Esophagus muscularis mucosa (tissue), 4 donors: ENCODE results near the gene ASB14. TPM values are rescaled to one million over a fixed set of nuclear protein-coding genes. Genes with fewer than 3 reads are reported as not detected.
A peak's percentile ranks its signal among the peaks of the same experiment; 100 is the strongest.

Source experiments
- DNase-seq: peaks from one replicate; pipeline ENCODE4 v3.0.0-alpha.2; 2017; ENCODE audit errors: extremely low spot score
- H3K27ac ChIP-seq, 4 donors: fragments of 200-600 bp; sonication (generic); replicated peaks in 1 of 4; 1 replicate in 3 of 4; 2 replicates in 1 of 4; pipeline ENCODE4 v1.5.1; 2016 to 2019; ENCODE audit warnings: mild to moderate bottlenecking in 1 of 4
- H3K27me3 ChIP-seq, 4 donors: fragments of 200-600 bp; sonication (generic); one replicate each; pipeline versions ENCODE4 v1.5.1 to v1.6.0; 2016 to 2019
- H3K36me3 ChIP-seq, 4 donors: fragments of 200-600 bp; sonication (generic); one replicate each; pipeline ENCODE4 v1.5.1; 2016 to 2019
- H3K4me1 ChIP-seq, 4 donors: fragments of 200-600 bp; sonication (generic); one replicate each; pipeline ENCODE4 v1.5.1; 2016 to 2019
- H3K4me3 ChIP-seq, 4 donors: fragments of 200-600 bp; sonication (generic); 1 replicate in 2 of 4; 2 replicates in 2 of 4; pipeline ENCODE4 v1.5.1; 2016 to 2019; ENCODE audit warnings: mild to moderate bottlenecking in 4 of 4, moderate library complexity in 1 of 4
- H3K9me3 ChIP-seq, 4 donors: fragments of 200-600 bp; sonication (generic); 1 replicate in 3 of 4; 2 replicates in 1 of 4; pipeline ENCODE4 v1.5.1; 2016 to 2019
- CTCF ChIP-seq, 3 experiments: fragments of 200-600 bp in 2 of 3; fragments of 450-650 bp in 1 of 3; sonication (generic) in 2 of 3; IDR thresholded peaks; one replicate each; pipeline ENCODE4 v1.5.1; 2017 to 2019; ENCODE audit warnings: antibody characterized with exemption in 3 of 3, mild to moderate bottlenecking in 2 of 3, moderate library complexity in 1 of 3
- EP300 ChIP-seq: sonication (generic); formaldehyde crosslinking; IDR thresholded peaks from one replicate; pipeline ENCODE4 v1.6.1; 2017; ENCODE audit warnings: antibody characterized with exemption
- POLR2A ChIP-seq: fragments of 450-650 bp; IDR thresholded peaks from one replicate; pipeline ENCODE4 v1.6.1; 2017; ENCODE audit warnings: antibody characterized with exemption, moderate library complexity, mild to moderate bottlenecking, low read depth
- POLR2AphosphoS5 ChIP-seq, 2 donors: sonication (generic); formaldehyde crosslinking; IDR thresholded peaks; one replicate each; pipeline ENCODE4 v1.6.1; 2017; ENCODE audit warnings: antibody characterized with exemption in 2 of 2
- WGBS: methylation state at CpG from one replicate; pipeline ENCODE4 v1.1.5; 2018; 5-methylcytosine and 5-hydroxymethylcytosine counted together
- intact Hi-C: fragments of 100-400 bp; cut with DNase I; formaldehyde crosslinking; loops from one replicate; pipeline ENCODE4 v1.15.1; 2023
- total RNA-seq, 4 donors: library from RNA; depleted of rRNA; stranded (reverse); fragments of >200 nt; gene quantifications; one replicate each; pipeline versions ENCODE4 v1.1.0 to v1.2.1, GENCODE V29; 2016

ASB14 gene
- total RNA-seq, 4 donors from 2014 or later = not detected

GRCh38 chr3:57226176-57226575 lies 66.3 kb downstream of the ASB14 start:
- WGBS = 47% methylated on average over 2 of the region's 2 CpGs
- Histone ChIP-seq H3K27ac (peak overlapping the region in 2 of 4 donors; percentile 91 to 94), H3K36me3 (no peaks in the 10 kb centered on the region), H3K4me3 (no peak overlapping the region), H3K9me3 (no peaks in the 10 kb centered on the region), H3K27me3 (no peaks in the 10 kb centered on the region), H3K4me1 (peaks cover 13 to 37% (median 32%) of the 10 kb centered on the region in 4 donors)
- intact Hi-C loops = loop anchor here (2.0 to 10.0 kb wide), 3 partner anchors 55 to 231 kb away; no protein-coding TSS in a partner anchor
- DNase-seq = no peak
- TF ChIP-seq POLR2AphosphoS5 (IDR thresholded peaks at IDR 0.05) = no peak
- TF ChIP-seq CTCF (IDR thresholded peaks at IDR 0.05) = no peak
- TF ChIP-seq EP300 = no peak
- TF ChIP-seq POLR2A = no peak

GRCh38 chr3:57224856-57225255 lies 67.6 kb downstream of the ASB14 start:
- peaks cover 12 to 25% (median 24%) of the 10 kb centered on the region in 4 donors for H3K4me1 ChIP-seq
- WGBS = 63% methylated on average over 4 of the region's 4 CpGs
- H3K36me3 ChIP-seq = no peaks in the 10 kb centered on the region
- intact Hi-C loops = loop anchor here (10.0 kb wide), 2 partner anchors 120 to 230 kb away; no protein-coding TSS in a partner anchor
- H3K27ac ChIP-seq = no peak overlapping the region
- H3K4me3 ChIP-seq = no peak overlapping the region
- no peaks in the 10 kb centered on the region for H3K27me3 ChIP-seq
- DNase-seq = no peak
- no peaks in the 10 kb centered on the region for H3K9me3 ChIP-seq
- TF ChIP-seq EP300 = no peak
- no peak for TF ChIP-seq POLR2AphosphoS5 (IDR thresholded peaks at IDR 0.05)
- no peak for TF ChIP-seq POLR2A
- no peak for TF ChIP-seq CTCF (IDR thresholded peaks at IDR 0.05)

- intact Hi-C loops = loop anchor here (10.0 kb wide), 2 partner anchors 117 to 227 kb away; no protein-coding TSS in a partner anchor
- 58% methylated on average over 2 of the region's 2 CpGs for WGBS
- no peak overlapping the region for H3K4me3 ChIP-seq
Observed at GRCh38 chr3:57221883-57222282, 70.6 kb downstream of the ASB14 start.

More at GRCh38 chr3:57221883-57222282, 70.6 kb downstream of the ASB14 start:
- no peaks in the 10 kb centered on the region for H3K27me3 ChIP-seq
- H3K9me3 ChIP-seq = no peaks in the 10 kb centered on the region
- peaks cover 0 to 8% (median 7%) of the 10 kb centered on the region in 4 donors for H3K4me1 ChIP-seq
- H3K27ac ChIP-seq = no peak overlapping the region
- TF ChIP-seq POLR2A = no peak
- TF ChIP-seq CTCF (IDR thresholded peaks at IDR 0.05) = peak; percentile 20 to 32 (median 28)
- DNase-seq = no peak
- no peaks in the 10 kb centered on the region for H3K36me3 ChIP-seq

Other genes with a start within 250 kb of the ASB14 start
- gene SPATA12, start 232.0 kb downstream of the ASB14 start, total RNA-seq = under 1 TPM in 1 of 4 donors, not detected in 3; 0.13 TPM
- gene IL17RD, start 127.3 kb downstream of the ASB14 start, total RNA-seq = 10 to 100 TPM in 2 of 4 donors, 1 to 10 TPM in 2; 6.1 to 13.2 (median 9.5) TPM
- gene HESX1, start 92.7 kb downstream of the ASB14 start, total RNA-seq = under 1 TPM in 3 of 4 donors, not detected in 1; 0.52 to 0.86 (median 0.83) TPM
- gene APPL1, start 65.0 kb downstream of the ASB14 start, total RNA-seq = 10 to 100 TPM; 41.1 to 53.2 (median 46.9) TPM